Measurements from ENCODE around the gene PTPDC1.

PTPDC1 gene

DNA sequence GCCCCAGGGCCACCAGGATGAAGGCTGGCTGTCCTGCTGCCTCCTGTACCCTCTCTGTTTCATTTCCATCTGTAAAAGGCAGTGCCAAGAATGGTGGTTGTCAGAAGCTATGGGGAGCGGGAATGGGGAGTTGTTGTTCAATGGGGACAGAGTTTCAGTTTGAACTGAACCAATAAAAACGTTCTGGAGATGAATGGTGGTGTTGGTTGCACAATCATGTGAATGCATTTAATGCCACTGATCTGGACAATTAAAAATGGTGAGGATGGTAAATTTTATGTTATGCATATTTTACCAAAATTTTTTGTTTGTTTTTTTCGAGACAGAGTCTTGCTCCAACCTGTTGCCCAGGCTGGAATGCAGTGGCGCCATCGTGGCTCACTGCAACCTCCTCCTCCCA, 58.1 kb downstream of the PTPDC1 start:
- DNase-seq: no peak

- DNase-seq: no peak
These were observed 60.1 kb downstream of the PTPDC1 start for GRCh38 chr9:94144394-94144793.

- DNase-seq: no peak
These were observed 61.4 kb downstream of the PTPDC1 start for GRCh38 chr9:94145640-94146039.

GRCh38 chr9:94147776-94148175, 63.5 kb downstream of the PTPDC1 start:
- DNase-seq: no peak

- DNase-seq: no peak
These were observed 64.2 kb downstream of the PTPDC1 start for GRCh38 chr9:94148419-94148818.

DNA sequence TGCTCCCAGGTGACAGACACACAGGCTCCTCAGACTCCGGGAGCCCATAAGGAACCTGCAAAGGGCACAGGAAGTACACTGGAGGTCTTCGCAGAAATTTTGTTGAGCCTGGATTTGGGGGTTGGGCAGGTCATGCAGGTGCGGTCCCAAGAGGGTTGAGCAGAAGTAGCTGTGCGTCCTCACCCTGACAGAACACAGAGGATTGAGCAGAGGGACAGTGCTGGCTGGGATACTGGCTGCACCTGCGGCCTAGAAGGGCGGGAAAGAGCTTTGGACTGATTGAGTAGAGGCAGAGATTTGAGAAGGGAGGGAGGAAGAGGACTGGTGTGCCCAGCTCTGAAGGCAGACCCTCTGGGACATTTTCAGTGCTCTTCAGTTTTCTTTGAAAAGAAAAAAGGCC, 65.4 kb downstream of the PTPDC1 start:
- DNase-seq: no peak

GRCh38 chr9:94150279-94150828, 66.1 kb downstream of the PTPDC1 start:
- no peak for DNase-seq

DNA sequence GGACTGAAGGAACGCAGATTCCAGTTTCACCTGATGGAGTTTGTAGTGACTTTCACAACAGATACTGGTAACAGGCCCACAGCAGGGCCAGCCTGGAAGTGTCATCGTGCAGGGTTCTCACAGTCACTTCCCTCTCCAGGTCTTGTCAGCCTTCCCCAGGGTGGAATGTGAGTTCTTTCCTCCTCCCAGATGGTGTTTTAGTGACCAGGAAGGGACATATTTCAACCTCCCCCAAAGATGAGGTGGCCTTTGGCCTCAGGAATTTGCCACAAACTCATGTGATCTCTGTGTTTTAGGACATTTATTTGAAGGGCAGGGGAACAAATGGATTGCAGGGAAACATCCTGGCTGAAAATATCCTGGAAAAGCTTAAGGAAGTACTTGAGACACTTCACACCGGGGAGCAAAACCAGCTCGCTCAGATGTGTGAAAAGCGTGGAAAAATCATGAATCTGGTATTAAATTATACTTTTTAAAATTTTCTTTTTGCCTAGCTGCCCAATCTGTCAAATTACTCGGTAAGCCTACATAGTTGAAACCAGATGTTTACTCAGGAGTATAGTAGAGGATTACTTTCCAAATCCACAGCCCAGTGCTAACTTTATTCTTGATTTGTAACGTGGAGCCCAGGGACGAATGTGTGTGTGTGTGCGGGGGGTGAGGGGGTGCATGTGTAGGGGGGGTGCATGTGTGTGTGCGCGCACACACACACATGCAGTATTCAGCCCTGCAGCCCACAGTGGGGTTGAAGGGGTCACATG, 66.8 kb downstream of the PTPDC1 start:
- DNase-seq: no peak

DNA sequence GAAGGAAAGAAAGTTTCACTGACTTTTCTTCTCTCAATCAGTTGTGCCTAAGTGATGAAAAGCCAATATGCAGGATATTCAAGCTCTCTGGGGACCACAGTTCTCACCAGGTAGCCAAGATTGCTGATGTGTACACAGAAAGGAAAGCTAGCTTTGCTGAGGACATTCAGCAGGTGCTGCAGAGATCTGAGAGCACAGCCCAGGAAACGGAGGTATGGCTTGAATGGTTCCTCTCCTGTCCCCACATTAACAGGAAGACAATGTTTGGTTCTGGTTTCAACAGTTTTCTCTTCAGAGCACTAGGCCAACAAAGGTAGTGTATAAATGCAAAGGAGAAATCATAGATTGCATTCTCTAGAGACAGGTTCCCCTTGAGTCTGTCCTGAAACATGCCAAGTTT, 69.6 kb downstream of the PTPDC1 start:
- DNase-seq: no peak

- no peak for DNase-seq
These were observed 72.2 kb downstream of the PTPDC1 start for GRCh38 chr9:94156348-94157049.

- DNase-seq: no peak
These were observed 73.0 kb downstream of the PTPDC1 start for GRCh38 chr9:94157050-94157801.
